NCI-H526 treated with DMSO at 0.1 percent for 48 hours (cell line): ENCODE measurements around the gene RAET1G.
"Not testable (repeated sequence)": the region's sequence is repeated elsewhere in the genome, so short reads cannot be mapped to it uniquely, and the experiment has no call there.

Source experiments
- DNase-seq: peaks from one replicate; lab custom pipeline; 2025; lab: John Stamatoyannopoulos, UW

The RAET1G gene

GRCh38 chr6:149897015-149897697 is 25.8 kb downstream of the RAET1G start:
- DNase-seq: no peak

GRCh38 chr6:149896491-149896890 is 26.4 kb downstream of the RAET1G start:
- no peak for DNase-seq

GRCh38 chr6:149895833-149896271 is 27.1 kb downstream of the RAET1G start:
- no peak for DNase-seq

GRCh38 chr6:149895048-149895590 is 27.8 kb downstream of the RAET1G start:
- no peak for DNase-seq

- not testable (repeated sequence) for DNase-seq
Measured at GRCh38 chr6:149891864-149892263, 31.1 kb downstream of the RAET1G start.

GRCh38 chr6:149891259-149891658 is 31.7 kb downstream of the RAET1G start:
- no peak for DNase-seq

- DNase-seq: no peak
Measured at GRCh38 chr6:149890629-149891045, 32.3 kb downstream of the RAET1G start.

GRCh38 chr6:149889326-149889725 is 33.6 kb downstream of the RAET1G start:
- no peak for DNase-seq

- DNase-seq: no peak
Measured at GRCh38 chr6:149888659-149889058, 34.3 kb downstream of the RAET1G start.

GRCh38 chr6:149888093-149888492 is 34.8 kb downstream of the RAET1G start:
- DNase-seq: no peak

GRCh38 chr6:149887343-149887742 is 35.6 kb downstream of the RAET1G start:
- DNase-seq: no peak

- DNase-seq: no peak
Measured at GRCh38 chr6:149885888-149886287, 37.0 kb downstream of the RAET1G start.

- DNase-seq: no peak
Measured at GRCh38 chr6:149884617-149885016, 38.3 kb downstream of the RAET1G start.

- DNase-seq: no peak
Measured at GRCh38 chr6:149884215-149884614, 38.7 kb downstream of the RAET1G start.

- DNase-seq: no peak
Measured at GRCh38 chr6:149881860-149882259, 41.1 kb downstream of the RAET1G start.

GRCh38 chr6:149881066-149881766 is 41.7 kb downstream of the RAET1G start:
- DNase-seq: no peak

- DNase-seq: no peak
Measured at GRCh38 chr6:149877659-149878058, 45.3 kb downstream of the RAET1G start.

GRCh38 chr6:149876241-149876933 is 46.5 kb downstream of the RAET1G start:
- DNase-seq: no peak

- no peak for DNase-seq
Measured at GRCh38 chr6:149872233-149872632, 50.7 kb downstream of the RAET1G start.

- DNase-seq: no peak
Measured at GRCh38 chr6:149871182-149871581, 51.7 kb downstream of the RAET1G start.

GRCh38 chr6:149869275-149869892 is 53.5 kb downstream of the RAET1G start:
- DNase-seq: no peak
